RWPE2 (cell line): ENCODE data around the gene AGFG1.
A peak's percentile ranks its signal among the peaks of the same experiment; 100 is the strongest.

ENCODE experiments used
- ATAC-seq: fragments of 200-7000 bp; cut with Tn5 transposase; 3 replicates; pipeline ENCODE4 v1.9.1; 2021; ENCODE audit warnings: low read depth
- DNase-seq: peaks from one replicate; pipeline ENCODE4 v3.0.0-alpha.2; 2020; ENCODE audit warnings: low spot score
- H3K27ac ChIP-seq: fragments of 450-650 bp; 2 replicates; pipeline ENCODE4 v1.5.1; 2017; ENCODE audit warnings: mild to moderate bottlenecking; ENCODE audit not compliant: poor library complexity, severe bottlenecking
- H3K27me3 ChIP-seq: fragments of 250-450 bp; sonication (Bioruptor Pico); 2 replicates; pipeline ENCODE4 v1.5.1; 2021; ENCODE audit warnings: mild to moderate bottlenecking, moderate library complexity; ENCODE audit not compliant: insufficient read depth, poor library complexity, severe bottlenecking
- H3K36me3 ChIP-seq: fragments of 250-450 bp; sonication (Bioruptor Pico); 2 replicates; pipeline ENCODE4 v1.5.1; 2020; ENCODE audit warnings: low read depth, mild to moderate bottlenecking, moderate library complexity
- H3K4me1 ChIP-seq: fragments of 250-450 bp; sonication (Bioruptor Pico); 2 replicates; pipeline ENCODE4 v1.5.1; 2021; ENCODE audit warnings: mild to moderate bottlenecking, moderate library complexity; ENCODE audit not compliant: insufficient read depth, poor library complexity, severe bottlenecking
- H3K4me3 ChIP-seq: fragments of 250-450 bp; sonication (Bioruptor Pico); 2 replicates; pipeline ENCODE4 v1.5.1; 2021; ENCODE audit warnings: mild to moderate bottlenecking, moderate library complexity; ENCODE audit not compliant: severe bottlenecking
- H3K9me3 ChIP-seq: fragments of 250-450 bp; sonication (Bioruptor Pico); 2 replicates; pipeline ENCODE4 v1.5.1; 2021; ENCODE audit warnings: mild to moderate bottlenecking, moderate library complexity; ENCODE audit not compliant: severe bottlenecking
- CTCF ChIP-seq: fragments of 450-650 bp; IDR thresholded peaks from one replicate; pipeline ENCODE4 v1.5.1; 2017; ENCODE audit warnings: mild to moderate bottlenecking, moderate library complexity; ENCODE audit not compliant: poor library complexity, severe bottlenecking

AGFG1 gene

GRCh38 chr2:227462972-227463931, 8.7 kb upstream of the AGFG1 start:
- DNase-seq (no peak), ATAC-seq (no peak)
- H3K4me1 ChIP-seq: peaks cover 24% of the 10 kb centered on the region

GRCh38 chr2:227464361-227464760, 7.6 kb upstream of the AGFG1 start:
- ATAC-seq (no peak), DNase-seq (no peak)
- no peaks in the 10 kb centered on the region for H3K27me3 ChIP-seq
- no peaks in the 10 kb centered on the region for H3K36me3 ChIP-seq
- no peaks in the 10 kb centered on the region for H3K9me3 ChIP-seq
- no peak for TF ChIP-seq CTCF
- peaks cover 24% of the 10 kb centered on the region for H3K4me1 ChIP-seq
- no peak overlapping the region for H3K4me3 ChIP-seq
- no peak overlapping the region for H3K27ac ChIP-seq

More at GRCh38 chr2:227462972-227463931, 8.7 kb upstream of the AGFG1 start:
- Histone ChIP-seq H3K27ac (no peak overlapping the region), H3K9me3 (no peaks in the 10 kb centered on the region), H3K36me3 (no peaks in the 10 kb centered on the region), H3K27me3 (no peaks in the 10 kb centered on the region), H3K4me3 (no peak overlapping the region)
- no peak for TF ChIP-seq CTCF

GRCh38 chr2:227464851-227465250, 7.1 kb upstream of the AGFG1 start:
- Histone ChIP-seq H3K36me3 (no peaks in the 10 kb centered on the region), H3K4me1 (peaks cover 22% of the 10 kb centered on the region), H3K27me3 (no peaks in the 10 kb centered on the region), H3K27ac (no peak overlapping the region), H3K9me3 (no peaks in the 10 kb centered on the region), H3K4me3 (no peak overlapping the region)
- DNase-seq: no peak
- no peak for TF ChIP-seq CTCF
- ATAC-seq: no peak

- no peak; the same call in 2 of the 3 replicates for ATAC-seq
- H3K27ac ChIP-seq: peak overlapping the region; percentile 67
- no peak for DNase-seq
- H3K27me3 ChIP-seq: no peaks in the 10 kb centered on the region
- H3K36me3 ChIP-seq: no peaks in the 10 kb centered on the region
- no peak for TF ChIP-seq CTCF
- no peaks in the 10 kb centered on the region for H3K9me3 ChIP-seq
- H3K4me3 ChIP-seq: no peak overlapping the region
- peaks cover 12% of the 10 kb centered on the region for H3K4me1 ChIP-seq
Measured at GRCh38 chr2:227466887-227467600, 4.9 kb upstream of the AGFG1 start.
